OCI-M1 (cell line): ENCODE data around the gene ANTKMT.

Experiments used
- DNase-seq: peaks from one replicate; lab custom pipeline; 2025; lab: John Stamatoyannopoulos, UW

The ANTKMT gene

GRCh38 chr16:700684-701584, 20.0 kb upstream of the ANTKMT start:
- DNase-seq = peak; percentile 42

- no peak for DNase-seq
These were observed 18.6 kb upstream of the ANTKMT start for GRCh38 chr16:702341-702740.

- DNase-seq = no peak
These were observed 17.5 kb upstream of the ANTKMT start for GRCh38 chr16:703406-703805.

GRCh38 chr16:704047-704446, 16.9 kb upstream of the ANTKMT start:
- no peak for DNase-seq

GRCh38 chr16:704552-705380, 16.2 kb upstream of the ANTKMT start:
- no peak for DNase-seq

- no peak for DNase-seq
These were observed 15.3 kb upstream of the ANTKMT start, which contains the start of gene FBXL16 for GRCh38 chr16:705431-706188. Gene FBXL16, minus strand, starts transcription at chr16:705801. Its CDS starts 8,396 bp downstream, at chr16:697405.

GRCh38 chr16:706189-707061, 14.5 kb upstream of the ANTKMT start:
- DNase-seq = no peak

- DNase-seq = no peak
These were observed 13.8 kb upstream of the ANTKMT start for GRCh38 chr16:707062-707538.

- no peak for DNase-seq
These were observed 12.9 kb upstream of the ANTKMT start for GRCh38 chr16:708019-708418.

- no peak for DNase-seq
These were observed 12.0 kb upstream of the ANTKMT start for GRCh38 chr16:708959-709358.

- DNase-seq = peak; percentile 82
These were observed 11.1 kb upstream of the ANTKMT start for GRCh38 chr16:709566-710499.

- DNase-seq = no peak
These were observed 10.4 kb upstream of the ANTKMT start for GRCh38 chr16:710500-711075.

GRCh38 chr16:711084-711483, 9.9 kb upstream of the ANTKMT start:
- DNase-seq = no peak

- DNase-seq = peak; percentile 77
These were observed 9.2 kb upstream of the ANTKMT start for GRCh38 chr16:711548-712320.

- peak; percentile 78 for DNase-seq
These were observed 8.2 kb upstream of the ANTKMT start for GRCh38 chr16:712740-713250.

- DNase-seq = no peak
These were observed 6.9 kb upstream of the ANTKMT start for GRCh38 chr16:714079-714478.

GRCh38 chr16:714558-715476, 6.1 kb upstream of the ANTKMT start, which contains the start of gene METRN:
Gene METRN, plus strand, starts transcription at chr16:715118. Its CDS starts 172 bp downstream, at chr16:715290.
- DNase-seq = peak; percentile 68
